Activated CD4-positive, alpha-beta T cell treated with anti-CD3 and anti-CD28 coated beads, Interleukin-2, amount 10 ng/mL, durations not matched to agents 7 days and 5 days (primary cell): Measurements from ENCODE around the gene CYLD. TPM values are rescaled to one million over a fixed set of nuclear protein-coding genes. Genes with fewer than 3 reads are reported as not detected.

Experiments used
- CTCF ChIA-PET: fragments of 350-600 bp; sonication (Branson Sonifier 250); formaldehyde crosslinking; loops from one replicate; lab custom pipeline; 2021; ENCODE audit warnings: antibody characterized with exemption; lab: Charles Lee
- POLR2A ChIA-PET: fragments of 350-600 bp; sonication (Branson Sonifier 250); formaldehyde crosslinking; loops from one replicate; lab custom pipeline; 2021; ENCODE audit warnings: antibody characterized with exemption; lab: Charles Lee
- DNase-seq: peaks from one replicate; pipeline ENCODE4 v3.0.0-alpha.2; 2020
- H3K27ac Mint-ChIP-seq: one replicate; pipeline ENCODE4 v1.8.0; 2021; ENCODE audit warnings: mild to moderate bottlenecking, moderate library complexity, mixed read lengths
- H3K27me3 Mint-ChIP-seq: one replicate; pipeline ENCODE4 v1.8.0; 2021; ENCODE audit warnings: mixed read lengths
- H3K36me3 Mint-ChIP-seq: one replicate; pipeline ENCODE4 v1.8.0; 2021; ENCODE audit warnings: low read depth, mixed read lengths
- H3K4me1 Mint-ChIP-seq: one replicate; pipeline ENCODE4 v1.8.0; 2021; ENCODE audit warnings: mixed read lengths
- H3K4me3 Mint-ChIP-seq: one replicate; pipeline ENCODE4 v1.8.0; 2021; ENCODE audit warnings: mild to moderate bottlenecking, moderate library complexity, mixed read lengths
- H3K9me3 Mint-ChIP-seq: one replicate; pipeline ENCODE4 v1.8.0; 2021; ENCODE audit warnings: mixed read lengths
- total RNA-seq, 2 experiments: library from RNA; stranded (reverse); gene quantifications; one replicate each; pipeline ENCODE4 v1.2.3, GENCODE V29; 2021

Gene CYLD
- total RNA-seq, 2 experiments from 2014 or later = 200 to 222 TPM

- H3K4me1 Mint-ChIP-seq = peaks cover 33% of the 10 kb centered on the region
- H3K27me3 Mint-ChIP-seq = no peaks in the 10 kb centered on the region
- H3K4me3 Mint-ChIP-seq = no peak overlapping the region
- ChIA-PET CTCF (no interaction called here), POLR2A (no interaction called here)
- no peak overlapping the region for H3K27ac Mint-ChIP-seq
- peaks cover 10% of the 10 kb centered on the region for H3K36me3 Mint-ChIP-seq
- no peak for DNase-seq
- no peaks in the 10 kb centered on the region for H3K9me3 Mint-ChIP-seq
These were observed 28.9 kb upstream of the CYLD start for GRCh38 chr16:50712956-50713355.

- Mint-ChIP-seq H3K27ac (no peak overlapping the region), H3K9me3 (peaks cover 4% of the 10 kb centered on the region), H3K4me1 (peaks cover 22% of the 10 kb centered on the region), H3K4me3 (no peak overlapping the region), H3K36me3 (peaks cover 9% of the 10 kb centered on the region), H3K27me3 (no peaks in the 10 kb centered on the region)
- no peak for DNase-seq
- CTCF ChIA-PET = interaction anchor here (0.9 to 1.9 kb wide), 6 partner anchors 9 to 52 kb away, joined by 3 to 10 read pairs (median 4); no protein-coding TSS in a partner anchor
- POLR2A ChIA-PET = no interaction called here
These were observed 24.8 kb upstream of the CYLD start for GRCh38 chr16:50717091-50717490.

GRCh38 chr16:50717494-50717893 is 24.4 kb upstream of the CYLD start:
- peaks cover 20% of the 10 kb centered on the region for H3K4me1 Mint-ChIP-seq
- H3K9me3 Mint-ChIP-seq = peaks cover 6% of the 10 kb centered on the region
- H3K27me3 Mint-ChIP-seq = no peaks in the 10 kb centered on the region
- ChIA-PET POLR2A (no interaction called here), CTCF (interaction anchor here (0.9 to 1.9 kb wide), 3 partner anchors 21 to 39 kb away, joined by 3 to 10 read pairs (median 4); no protein-coding TSS in a partner anchor)
- no peak for DNase-seq
- peaks cover 10% of the 10 kb centered on the region for H3K36me3 Mint-ChIP-seq
- no peak overlapping the region for H3K4me3 Mint-ChIP-seq
- H3K27ac Mint-ChIP-seq = peak overlapping the region; percentile 6

GRCh38 chr16:50718061-50718760 is 23.7 kb upstream of the CYLD start:
- DNase-seq = no peak
- Mint-ChIP-seq H3K4me3 (no peak overlapping the region), H3K4me1 (peaks cover 20% of the 10 kb centered on the region), H3K27ac (peak overlapping the region; percentile 58), H3K9me3 (peaks cover 8% of the 10 kb centered on the region), H3K27me3 (no peaks in the 10 kb centered on the region), H3K36me3 (peaks cover 14% of the 10 kb centered on the region)
- ChIA-PET POLR2A (no interaction called here), CTCF (interaction anchor here (0.9 to 1.9 kb wide), 2 partner anchors 17 to 53 kb away, joined by 3 to 4 read pairs; no protein-coding TSS in a partner anchor)

GRCh38 chr16:50718761-50719400 is 23.0 kb upstream of the CYLD start:
- no peak overlapping the region for H3K27ac Mint-ChIP-seq
- ChIA-PET POLR2A (no interaction called here), CTCF (interaction anchor here (0.9 to 1.9 kb wide), 3 partner anchors 11 to 53 kb away, joined by 3 to 5 read pairs (median 4); no protein-coding TSS in a partner anchor)

GRCh38 chr16:50719401-50720337 is 22.2 kb upstream of the CYLD start:
- CTCF ChIA-PET = interaction anchor here (0.9 to 3.0 kb wide), 7 partner anchors 10 to 54 kb away, joined by 3 to 11 read pairs (median 4); no protein-coding TSS in a partner anchor
- H3K4me3 Mint-ChIP-seq = no peak overlapping the region
- H3K36me3 Mint-ChIP-seq = peaks cover 26% of the 10 kb centered on the region
- POLR2A ChIA-PET = no interaction called here
- no peaks in the 10 kb centered on the region for H3K27me3 Mint-ChIP-seq
- DNase-seq = no peak
- H3K9me3 Mint-ChIP-seq = peaks cover 18% of the 10 kb centered on the region
- H3K27ac Mint-ChIP-seq = peak overlapping the region; percentile 60
- peaks cover 25% of the 10 kb centered on the region for H3K4me1 Mint-ChIP-seq

More at GRCh38 chr16:50718761-50719400, 23.0 kb upstream of the CYLD start:
- Mint-ChIP-seq H3K27me3 (no peaks in the 10 kb centered on the region), H3K36me3 (peaks cover 19% of the 10 kb centered on the region), H3K9me3 (peaks cover 11% of the 10 kb centered on the region), H3K4me3 (no peak overlapping the region), H3K4me1 (peaks cover 21% of the 10 kb centered on the region)
- DNase-seq = no peak

GRCh38 chr16:50721549-50722404 is 20.1 kb upstream of the CYLD start:
- no peak for DNase-seq

GRCh38 chr16:50722405-50722737 is 19.5 kb upstream of the CYLD start:
- H3K27ac Mint-ChIP-seq = no peak overlapping the region
- ChIA-PET CTCF (interaction anchor here (1.3 to 3.0 kb wide), 3 partner anchors 14 to 51 kb away, joined by 4 to 11 read pairs (median 6); no protein-coding TSS in a partner anchor), POLR2A (no interaction called here)
- H3K27me3 Mint-ChIP-seq = no peaks in the 10 kb centered on the region
- DNase-seq = no peak
- H3K4me3 Mint-ChIP-seq = no peak overlapping the region
- peaks cover 24% of the 10 kb centered on the region for H3K4me1 Mint-ChIP-seq
- H3K36me3 Mint-ChIP-seq = peaks cover 42% of the 10 kb centered on the region
- H3K9me3 Mint-ChIP-seq = peaks cover 26% of the 10 kb centered on the region

More at GRCh38 chr16:50721549-50722404, 20.1 kb upstream of the CYLD start:
- Mint-ChIP-seq H3K4me3 (no peak overlapping the region), H3K4me1 (peaks cover 25% of the 10 kb centered on the region), H3K36me3 (peaks cover 42% of the 10 kb centered on the region), H3K9me3 (peaks cover 26% of the 10 kb centered on the region), H3K27me3 (no peaks in the 10 kb centered on the region), H3K27ac (no peak overlapping the region)
- ChIA-PET POLR2A (no interaction called here), CTCF (interaction anchor here (1.3 to 3.0 kb wide), 3 partner anchors 14 to 50 kb away, joined by 4 to 11 read pairs (median 6); no protein-coding TSS in a partner anchor)

- H3K36me3 Mint-ChIP-seq = peaks cover 42% of the 10 kb centered on the region
- peaks cover 26% of the 10 kb centered on the region for H3K9me3 Mint-ChIP-seq
- H3K27ac Mint-ChIP-seq = peak overlapping the region; percentile 3
- no peaks in the 10 kb centered on the region for H3K27me3 Mint-ChIP-seq
- H3K4me3 Mint-ChIP-seq = no peak overlapping the region
- CTCF ChIA-PET = interaction anchor here (1.4 to 3.0 kb wide), 3 partner anchors 13 to 26 kb away, joined by 5 to 11 read pairs (median 6); no protein-coding TSS in a partner anchor
- peaks cover 21% of the 10 kb centered on the region for H3K4me1 Mint-ChIP-seq
- no peak for DNase-seq
- POLR2A ChIA-PET = no interaction called here
These were observed 18.9 kb upstream of the CYLD start for GRCh38 chr16:50722960-50723359.

GRCh38 chr16:50724306-50724705 is 17.6 kb upstream of the CYLD start:
- H3K4me3 Mint-ChIP-seq = no peak overlapping the region
- H3K4me1 Mint-ChIP-seq = peaks cover 19% of the 10 kb centered on the region
- no peaks in the 10 kb centered on the region for H3K27me3 Mint-ChIP-seq
- POLR2A ChIA-PET = no interaction called here
- DNase-seq = peak; percentile 18
- H3K9me3 Mint-ChIP-seq = peaks cover 34% of the 10 kb centered on the region
- CTCF ChIA-PET = interaction anchor here (1.0 to 1.4 kb wide), 4 partner anchors 10 to 21 kb away, joined by 3 to 5 read pairs (median 3); no protein-coding TSS in a partner anchor
- H3K27ac Mint-ChIP-seq = peak overlapping the region; percentile 10
- H3K36me3 Mint-ChIP-seq = peaks cover 44% of the 10 kb centered on the region
